Endothelial cell of umbilical vein (primary cell): Measurements from ENCODE around the gene ZC3H13. TPM values are rescaled to one million over a fixed set of nuclear protein-coding genes. Genes with fewer than 3 reads are reported as not detected.

Source experiments
- BruUV-seq: library from RNA; stranded (reverse); fragments of 400-500 nt; replicated peaks from 2 replicates; lab custom pipeline; 2021; lab: Mats Ljungman, UMichigan
- CTCF ChIA-PET: fragments of 300-600, 350-600 bp; sonication (Branson Sonifier 250); formaldehyde crosslinking; loops from one replicate; lab custom pipeline; 2021; ENCODE audit warnings: antibody characterized with exemption, inconsistent platforms; lab: Charles Lee
- POLR2A ChIA-PET: fragments of 300-600, 350-600 bp; sonication (Branson Sonifier 250); formaldehyde crosslinking; loops from one replicate; lab custom pipeline; 2021; ENCODE audit warnings: antibody characterized with exemption, inconsistent platforms; lab: Charles Lee
- DNase-seq: peaks from one replicate; pipeline ENCODE4 v3.0.0-alpha.2; 2011; ENCODE audit warnings: low read depth, low spot score
- FAIRE-seq: peaks from 2 replicates; lab custom pipeline; 2011; peaks lifted over from hg19 to GRCh38; lab: Jason Lieb, UNC
- H2AFZ ChIP-seq: 2 replicates; pipeline ENCODE4 v1.6.0; 2012; ENCODE audit warnings: low read depth, low read length, control low read depth, inconsistent platforms
- H3K27ac ChIP-seq: 2 replicates; pipeline ENCODE4 v1.5.1; 2011; ENCODE audit warnings: low read depth, mild to moderate bottlenecking, control low read depth, low read length, moderate library complexity; ENCODE audit not compliant: insufficient read depth
- H3K27me3 ChIP-seq, 2 experiments: 2 replicates each; pipeline versions ENCODE4 v1.6.0 to v1.6.1; 2011; ENCODE audit warnings: low read length in 2 of 2, mixed read lengths in 1 of 2; ENCODE audit not compliant: control insufficient read depth in 2 of 2, insufficient read depth in 2 of 2
- H3K36me3 ChIP-seq, 2 experiments: 2 replicates in 1 of 2; 3 replicates in 1 of 2; pipeline ENCODE4 v1.5.1; 2011; ENCODE audit warnings: low read length in 2 of 2, mild to moderate bottlenecking in 1 of 2, moderate library complexity in 1 of 2; ENCODE audit not compliant: control insufficient read depth in 2 of 2, insufficient read depth in 2 of 2; ENCODE audit errors: extremely low read depth in 1 of 2
- H3K4me1 ChIP-seq: 3 replicates; pipeline ENCODE4 v1.5.1; 2011; ENCODE audit warnings: mild to moderate bottlenecking, low read length; ENCODE audit not compliant: control insufficient read depth, insufficient read depth; ENCODE audit errors: extremely low read depth
- H3K4me2 ChIP-seq: 2 replicates; pipeline ENCODE4 v1.6.1; 2011; ENCODE audit warnings: low read length, control low read depth, mixed read lengths; ENCODE audit not compliant: insufficient read depth
- H3K4me3 ChIP-seq, 3 experiments: fragments of 200-600 bp in 1 of 3; sonication (generic), shearing (Covaris generic) in 1 of 3; replicated peaks in 1 of 3; 2 replicates each; pipeline ENCODE4 v1.5.1; 2011 to 2016; ENCODE audit warnings: control low read depth in 3 of 3, low read length in 3 of 3, mild to moderate bottlenecking in 2 of 3, inconsistent platforms in 1 of 3, low read depth in 1 of 3, moderate library complexity in 1 of 3; ENCODE audit not compliant: insufficient read depth in 1 of 3
- H3K79me2 ChIP-seq: 2 replicates; pipeline ENCODE4 v1.6.0; 2012; ENCODE audit warnings: low read length, inconsistent platforms; ENCODE audit not compliant: control insufficient read depth, insufficient read depth
- H3K9ac ChIP-seq: replicated peaks from 2 replicates; pipeline ENCODE3; 2011; ENCODE audit warnings: low read length, control low read depth; ENCODE audit not compliant: insufficient read depth; ENCODE audit errors: extremely low read depth
- H3K9me1 ChIP-seq: replicated peaks from 3 replicates; pipeline ENCODE4 v1.6.0; 2011; ENCODE audit warnings: mild to moderate bottlenecking, low read length; ENCODE audit not compliant: control insufficient read depth, insufficient read depth; ENCODE audit errors: extremely low read depth
- H3K9me3 ChIP-seq: replicated peaks from 2 replicates; pipeline ENCODE4 v1.5.1; 2012; ENCODE audit warnings: low read length, inconsistent platforms; ENCODE audit not compliant: control insufficient read depth, insufficient read depth
- H4K20me1 ChIP-seq: replicated peaks from 2 replicates; pipeline ENCODE3; 2011; ENCODE audit warnings: mild to moderate bottlenecking, low read length; ENCODE audit not compliant: control insufficient read depth, insufficient read depth; ENCODE audit errors: extremely low read depth
- CTCF ChIP-seq, 2 donors: IDR thresholded peaks; 1 replicate in 1 of 2; 2 replicates in 1 of 2; pipeline ENCODE4 v1.5.1; 2011; ENCODE audit warnings: low read length in 2 of 2, mild to moderate bottlenecking in 2 of 2, moderate library complexity in 2 of 2, control low read depth in 1 of 2, inconsistent platforms in 1 of 2, low read depth in 1 of 2; ENCODE audit not compliant: insufficient read depth in 1 of 2; ENCODE audit errors: extremely low read depth in 1 of 2
- EZH2 ChIP-seq: IDR thresholded peaks from 2 replicates; pipeline ENCODE4 v1.6.1; 2012; ENCODE audit warnings: borderline replicate concordance, low read depth, mild to moderate bottlenecking, moderate library complexity, low read length, inconsistent platforms; ENCODE audit not compliant: severe bottlenecking
- FOS ChIP-seq: IDR thresholded peaks from 2 replicates; pipeline ENCODE4 v1.6.1; 2011; ENCODE audit warnings: mild to moderate bottlenecking, low read length, moderate library complexity, borderline replicate concordance; ENCODE audit not compliant: insufficient read depth
- GATA2 ChIP-seq: IDR thresholded peaks from 2 replicates; pipeline ENCODE4 v1.7.0; 2011; ENCODE audit warnings: low read depth, mild to moderate bottlenecking, moderate library complexity, mixed read lengths, low read length; ENCODE audit not compliant: insufficient read length, insufficient read depth
- JUN ChIP-seq: IDR thresholded peaks from 2 replicates; pipeline ENCODE4 v1.6.1; 2011; ENCODE audit warnings: borderline replicate concordance, low read depth; ENCODE audit not compliant: insufficient read length, insufficient read depth
- MAX ChIP-seq: IDR thresholded peaks from 2 replicates; pipeline ENCODE4 v1.6.1; 2011; ENCODE audit not compliant: insufficient read depth, insufficient read length
- MYC ChIP-seq: IDR thresholded peaks from one replicate; pipeline ENCODE4 v1.6.1; 2011; ENCODE audit warnings: mild to moderate bottlenecking, low read depth, low read length
- POLR2A ChIP-seq: IDR thresholded peaks from 2 replicates; pipeline ENCODE4 v1.6.1; 2012; ENCODE audit warnings: low read depth, mild to moderate bottlenecking, control low read depth, low read length
- POLR2AphosphoS5 ChIP-seq: IDR thresholded peaks from 2 replicates; pipeline ENCODE4 v1.6.1; 2012; ENCODE audit warnings: low read depth, mild to moderate bottlenecking, control low read depth, low read length, moderate library complexity; ENCODE audit not compliant: insufficient read depth
- dilution Hi-C: fragments of 300-500 bp; cut with MboI; formaldehyde crosslinking; loops from one replicate; pipeline ENCODE4 v1.15.0; 2019; ENCODE audit warnings: low sequenced_read_pairs; ENCODE audit not compliant: extremely low pct_ligation_motif_present
- intact Hi-C: fragments of 100-400 bp; cut with micrococcal nuclease; formaldehyde crosslinking; loops from one replicate; pipeline ENCODE4 v1.10.0; 2022
- polyA plus RNA-seq, 4 experiments: library from polyadenylated mRNA; depleted of rRNA in 3 of 4; stranded (reverse) in 3 of 4; unstranded in 1 of 4; fragments of >200 nt; gene quantifications; 2 replicates each; pipeline versions ENCODE4 v1.2.1 to v1.2.3, GENCODE V29; 2011 to 2012; ENCODE audit warnings: missing spikeins in 1 of 4
- total RNA-seq: library from RNA; stranded (reverse); gene quantifications from 2 replicates; pipeline ENCODE4 v1.2.3, GENCODE V29; 2021

The ZC3H13 gene
- total and polyA plus RNA-seq, 2 donors (not counting 3 experiments of a cell fraction or from before 2014, with no cell fraction given) = 3.8 to 36.6 TPM

GRCh38 chr13:45930177-45930576 lies 122.4 kb downstream of the ZC3H13 start:
- Histone ChIP-seq H3K4me3 (no peak overlapping the region), H3K27me3 (peaks cover 5 to 8% of the 10 kb centered on the region in 2 experiments), H3K9me3 (no peaks in the 10 kb centered on the region), H3K4me1 (no peaks in the 10 kb centered on the region), H4K20me1 (no peaks in the 10 kb centered on the region), H3K9me1 (no peaks in the 10 kb centered on the region), H3K79me2 (no peaks in the 10 kb centered on the region), H3K27ac (no peak overlapping the region), H3K9ac (no peak overlapping the region), H2AFZ (no peak overlapping the region), H3K36me3 (no peaks in the 10 kb centered on the region), H3K4me2 (no peak overlapping the region)
- intact Hi-C loops = no loop called here
- BruUV-seq = no TSS peak
- CTCF ChIA-PET = no interaction called here
- FAIRE-seq = no peak
- dilution Hi-C loops = no loop called here
- no peak for TF ChIP-seq EZH2
- no peak for TF ChIP-seq MYC
- TF ChIP-seq POLR2A = no peak
- no peak for TF ChIP-seq CTCF (IDR thresholded peaks at IDR 0.05; ENCODE audit: extremely low read depth in 1 of 2, insufficient read depth in 1 of 2, low read depth in 1 of 2, low read length in 2 of 2)
- TF ChIP-seq JUN = no peak
- DNase-seq = no peak
- POLR2A ChIA-PET = no interaction called here

- no peak overlapping the region for H3K4me2 ChIP-seq
- CTCF ChIA-PET = no interaction called here
- H4K20me1 ChIP-seq = no peaks in the 10 kb centered on the region
- H2AFZ ChIP-seq = no peak overlapping the region
- no TSS peak for BruUV-seq
- FAIRE-seq = no peak
- no peaks in the 10 kb centered on the region for H3K9me3 ChIP-seq
- no peak overlapping the region for H3K27ac ChIP-seq
- TF ChIP-seq MYC (no peak), POLR2AphosphoS5 (no peak), EZH2 (no peak), JUN (no peak), POLR2A (no peak), CTCF (IDR thresholded peaks at IDR 0.05; ENCODE audit: extremely low read depth in 1 of 2, insufficient read depth in 1 of 2, low read depth in 1 of 2, low read length in 2 of 2) (no peak), MAX (no peak), FOS (no peak), GATA2 (no peak)
- no peaks in the 10 kb centered on the region for H3K4me1 ChIP-seq
- no peak overlapping the region for H3K4me3 ChIP-seq
- no peak overlapping the region for H3K9ac ChIP-seq
- H3K9me1 ChIP-seq = no peaks in the 10 kb centered on the region
- no peak for DNase-seq
- H3K79me2 ChIP-seq = no peaks in the 10 kb centered on the region
- dilution Hi-C loops = no loop called here
- no peaks in the 10 kb centered on the region for H3K36me3 ChIP-seq
- POLR2A ChIA-PET = no interaction called here
- H3K27me3 ChIP-seq = peaks cover 5 to 8% of the 10 kb centered on the region in 2 experiments
- intact Hi-C loops = no loop called here
These were observed 123.7 kb downstream of the ZC3H13 start for GRCh38 chr13:45928843-45929242.
